ENCODE results near the gene PROCA1. TPM values are rescaled to one million over a fixed set of nuclear protein-coding genes. Genes with fewer than 3 reads are reported as not detected.
A peak's percentile ranks its signal among the peaks of the same experiment; 100 is the strongest.

PROCA1 gene
- total and polyA plus RNA-seq, 9 of the 15 experiments (the other 6 are each of a cell fraction or from before 2014, with no cell fraction given): 0.78 to 16.2 (median 5.6) TPM

DNA sequence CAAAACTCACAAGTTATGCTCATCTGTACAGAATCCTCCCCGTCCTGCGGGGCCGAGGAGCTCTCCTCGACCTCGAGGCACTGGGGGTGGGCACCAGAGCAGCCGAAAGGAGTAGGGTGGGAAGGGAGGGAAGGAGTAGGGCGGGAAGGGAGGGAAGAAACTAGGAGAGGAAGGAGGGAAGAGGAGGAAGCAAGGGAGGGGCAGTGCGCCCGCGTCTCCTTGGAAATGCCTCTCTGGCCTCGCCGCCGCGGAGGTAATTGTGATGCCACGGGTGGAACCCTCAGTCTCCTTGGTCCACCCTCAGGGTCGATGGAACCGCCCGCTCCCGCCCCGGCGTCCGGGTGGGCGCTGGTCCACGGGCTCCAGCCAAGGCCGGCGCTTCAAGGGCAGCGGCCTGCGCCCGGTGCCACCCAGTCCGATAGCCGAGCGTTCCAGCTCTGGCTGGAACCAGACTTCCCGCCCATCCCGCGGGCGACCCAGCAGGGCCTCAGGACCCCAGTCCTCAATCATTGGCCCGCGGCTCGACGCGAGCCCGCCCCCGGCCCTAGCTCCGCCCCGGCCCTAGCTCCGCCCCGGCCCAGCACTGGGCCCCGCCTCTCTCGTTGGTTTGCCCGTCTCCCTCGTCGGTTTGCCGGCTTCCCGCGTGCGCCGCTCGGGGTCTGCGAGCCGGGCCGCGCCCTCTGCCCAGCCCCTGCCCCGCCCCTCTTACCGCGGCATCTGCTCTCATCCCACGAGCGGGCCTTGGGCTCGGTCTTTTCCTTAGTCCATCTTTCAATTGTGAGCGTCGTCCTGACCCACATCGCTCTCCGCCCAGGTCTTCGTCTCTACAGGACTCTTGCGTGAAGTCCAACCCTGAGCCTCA, 596 bp downstream of the PROCA1 start (continued):
- TF ChIP-seq, protein P1, sequence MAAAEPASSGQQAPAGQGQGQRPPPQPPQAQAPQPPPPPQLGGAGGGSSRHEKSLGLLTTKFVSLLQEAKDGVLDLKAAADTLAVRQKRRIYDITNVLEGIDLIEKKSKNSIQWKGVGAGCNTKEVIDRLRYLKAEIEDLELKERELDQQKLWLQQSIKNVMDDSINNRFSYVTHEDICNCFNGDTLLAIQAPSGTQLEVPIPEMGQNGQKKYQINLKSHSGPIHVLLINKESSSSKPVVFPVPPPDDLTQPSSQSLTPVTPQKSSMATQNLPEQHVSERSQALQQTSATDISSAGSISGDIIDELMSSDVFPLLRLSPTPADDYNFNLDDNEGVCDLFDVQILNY (CRISPR knock-in tag; IDR thresholded peaks at IDR 0.05): no peak
- TF ChIP-seq GATA2 (CRISPR knock-in tag; IDR thresholded peaks at IDR 0.05): no peak
- TF ChIP-seq HIVEP1 (CRISPR knock-in tag; IDR thresholded peaks at IDR 0.05): 0 out of 2 replicates have a peak, but pooled peaks have one; percentile 38
- TF ChIP-seq ZNF551 (CRISPR knock-in tag; IDR thresholded peaks at IDR 0.05): no peak
- no peak; the same call in 1 of the 2 replicates for TF ChIP-seq CBX5 (IDR thresholded peaks at IDR 0.05; ENCODE audit: borderline replicate concordance, low read depth)
- TF ChIP-seq CEBPB (tag; IDR thresholded peaks at IDR 0.05): no peak
- TF ChIP-seq CREBBP (IDR thresholded peaks at IDR 0.05; ENCODE audit: low read depth, low read length): no peak
- TF ChIP-seq ZNF696 (CRISPR knock-in tag; conservative IDR thresholded peaks at IDR 0.05): no peak
- TF ChIP-seq, protein P2, sequence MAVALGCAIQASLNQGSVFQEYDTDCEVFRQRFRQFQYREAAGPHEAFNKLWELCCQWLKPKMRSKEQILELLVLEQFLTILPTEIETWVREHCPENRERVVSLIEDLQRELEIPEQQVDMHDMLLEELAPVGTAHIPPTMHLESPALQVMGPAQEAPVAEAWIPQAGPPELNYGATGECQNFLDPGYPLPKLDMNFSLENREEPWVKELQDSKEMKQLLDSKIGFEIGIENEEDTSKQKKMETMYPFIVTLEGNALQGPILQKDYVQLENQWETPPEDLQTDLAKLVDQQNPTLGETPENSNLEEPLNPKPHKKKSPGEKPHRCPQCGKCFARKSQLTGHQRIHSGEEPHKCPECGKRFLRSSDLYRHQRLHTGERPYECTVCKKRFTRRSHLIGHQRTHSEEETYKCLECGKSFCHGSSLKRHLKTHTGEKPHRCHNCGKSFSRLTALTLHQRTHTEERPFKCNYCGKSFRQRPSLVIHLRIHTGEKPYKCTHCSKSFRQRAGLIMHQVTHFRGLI (CRISPR knock-in tag; IDR thresholded peaks at IDR 0.05): no peak
- TF ChIP-seq, protein P3, sequence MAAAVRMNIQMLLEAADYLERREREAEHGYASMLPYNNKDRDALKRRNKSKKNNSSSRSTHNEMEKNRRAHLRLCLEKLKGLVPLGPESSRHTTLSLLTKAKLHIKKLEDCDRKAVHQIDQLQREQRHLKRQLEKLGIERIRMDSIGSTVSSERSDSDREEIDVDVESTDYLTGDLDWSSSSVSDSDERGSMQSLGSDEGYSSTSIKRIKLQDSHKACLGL (CRISPR knock-in tag; IDR thresholded peaks at IDR 0.05; ENCODE audit: borderline replicate concordance, poor library complexity, severe bottlenecking): no peak
- TF ChIP-seq, protein P4, sequence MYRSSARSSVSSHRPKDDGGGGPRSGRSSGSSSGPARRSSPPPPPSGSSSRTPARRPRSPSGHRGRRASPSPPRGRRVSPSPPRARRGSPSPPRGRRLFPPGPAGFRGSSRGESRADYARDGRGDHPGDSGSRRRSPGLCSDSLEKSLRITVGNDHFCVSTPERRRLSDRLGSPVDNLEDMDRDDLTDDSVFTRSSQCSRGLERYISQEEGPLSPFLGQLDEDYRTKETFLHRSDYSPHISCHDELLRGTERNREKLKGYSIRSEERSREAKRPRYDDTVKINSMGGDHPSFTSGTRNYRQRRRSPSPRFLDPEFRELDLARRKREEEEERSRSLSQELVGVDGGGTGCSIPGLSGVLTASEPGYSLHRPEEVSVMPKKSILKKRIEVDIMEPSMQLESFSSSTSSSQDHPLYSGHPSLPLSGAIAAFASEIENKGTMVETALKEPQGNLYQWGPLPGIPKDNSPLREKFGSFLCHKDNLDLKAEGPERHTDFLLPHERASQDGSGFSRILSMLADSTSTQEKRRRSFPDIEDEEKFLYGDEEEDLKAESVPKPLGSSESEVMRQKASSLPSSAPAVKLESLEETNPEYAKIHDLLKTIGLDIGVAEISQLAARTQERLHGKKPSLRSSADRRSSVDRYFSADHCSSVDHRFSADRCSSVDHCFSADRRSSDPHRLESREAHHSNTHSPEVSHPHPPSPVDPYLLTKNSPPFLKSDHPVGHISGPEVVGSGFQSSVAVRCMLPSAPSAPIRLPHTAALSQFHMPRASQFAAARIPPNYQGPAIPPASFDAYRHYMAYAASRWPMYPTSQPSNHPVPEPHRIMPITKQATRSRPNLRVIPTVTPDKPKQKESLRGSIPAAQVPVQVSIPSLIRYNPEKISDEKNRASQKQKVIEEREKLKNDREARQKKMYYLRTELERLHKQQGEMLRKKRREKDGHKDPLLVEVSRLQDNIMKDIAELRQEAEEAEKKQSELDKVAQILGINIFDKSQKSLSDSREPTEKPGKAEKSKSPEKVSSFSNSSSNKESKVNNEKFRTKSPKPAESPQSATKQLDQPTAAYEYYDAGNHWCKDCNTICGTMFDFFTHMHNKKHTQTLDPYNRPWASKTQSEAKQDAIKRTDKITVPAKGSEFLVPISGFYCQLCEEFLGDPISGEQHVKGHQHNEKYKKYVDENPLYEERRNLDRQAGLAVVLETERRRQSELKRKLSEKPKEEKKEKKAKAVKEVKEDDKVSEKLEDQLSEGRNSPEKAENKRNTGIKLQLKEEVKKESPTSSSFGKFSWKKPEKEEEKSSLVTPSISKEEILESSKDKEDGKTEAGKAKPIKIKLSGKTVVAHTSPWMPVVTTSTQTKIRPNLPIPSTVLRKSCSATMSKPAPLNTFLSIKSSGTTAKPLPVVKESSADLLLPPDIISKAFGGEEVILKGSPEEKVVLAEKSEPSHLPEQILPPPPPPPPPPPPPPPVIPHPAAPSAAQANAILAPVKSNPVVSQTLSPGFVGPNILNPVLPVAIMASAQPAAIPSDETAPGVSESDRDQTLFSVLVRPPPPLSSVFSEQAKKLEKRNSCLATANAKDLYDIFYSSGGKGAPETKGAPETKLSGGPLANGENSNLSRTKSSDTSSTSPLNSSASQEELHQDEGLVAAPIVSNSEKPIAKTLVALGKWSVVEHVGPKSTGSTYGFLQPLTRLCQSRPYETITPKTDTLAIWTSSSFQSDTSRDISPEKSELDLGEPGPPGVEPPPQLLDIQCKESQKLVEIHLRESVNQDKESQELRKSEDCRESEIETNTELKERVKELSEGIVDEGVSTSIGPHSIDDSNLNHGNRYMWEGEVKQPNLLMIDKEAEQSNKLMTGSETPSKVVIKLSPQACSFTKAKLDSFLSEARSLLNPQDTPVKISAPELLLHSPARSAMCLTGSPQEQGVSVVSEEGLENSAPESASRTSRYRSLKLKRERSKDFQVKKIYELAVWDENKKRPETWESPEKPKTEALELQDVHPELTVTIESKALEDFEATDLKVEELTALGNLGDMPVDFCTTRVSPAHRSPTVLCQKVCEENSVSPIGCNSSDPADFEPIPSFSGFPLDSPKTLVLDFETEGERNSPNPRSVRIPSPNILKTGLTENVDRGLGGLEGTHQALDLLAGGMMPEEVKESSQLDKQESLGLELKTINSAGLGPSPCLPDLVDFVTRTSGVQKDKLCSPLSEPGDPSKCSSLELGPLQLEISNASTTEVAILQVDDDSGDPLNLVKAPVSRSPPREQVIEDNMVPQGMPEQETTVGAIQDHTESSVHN (IDR thresholded peaks at IDR 0.05; ENCODE audit: borderline replicate concordance in 1 of 2, low read depth in 1 of 2): no peak
- TF ChIP-seq TAF1 (IDR thresholded peaks at IDR 0.05; ENCODE audit: control insufficient read depth, extremely low read depth, insufficient read depth, low read length, severe bottlenecking): peak; percentile 73
- TF ChIP-seq BDP1 (IDR thresholded peaks at IDR 0.05; ENCODE audit: insufficient read depth, insufficient read length): no peak
- no peak for TF ChIP-seq ILF3 (IDR thresholded peaks at IDR 0.05; ENCODE audit: borderline replicate concordance)
- TF ChIP-seq MAFF (IDR thresholded peaks at IDR 0.05; ENCODE audit: low read length): no peak
- 0 out of 2 replicates have a peak, but pooled peaks have one; percentile 73 for TF ChIP-seq ZNF175 (CRISPR knock-in tag; IDR thresholded peaks at IDR 0.05; ENCODE audit: low read depth)
